Middle frontal gyrus (tissue), 1 donor: Measurements from ENCODE around the gene DCAF11.

Source experiments
- DNase-seq: peaks from one replicate; pipeline ENCODE4 v3.0.0-alpha.2; 2015; ENCODE audit warnings: low spot score; ENCODE audit errors: extremely low spot score

The DCAF11 gene

GRCh38 chr14:24137529-24138395 is 23.2 kb downstream of the DCAF11 start:
- no peak for DNase-seq

- DNase-seq = no peak
Observed at GRCh38 chr14:24138396-24139271, 24.1 kb downstream of the DCAF11 start.

DNA sequence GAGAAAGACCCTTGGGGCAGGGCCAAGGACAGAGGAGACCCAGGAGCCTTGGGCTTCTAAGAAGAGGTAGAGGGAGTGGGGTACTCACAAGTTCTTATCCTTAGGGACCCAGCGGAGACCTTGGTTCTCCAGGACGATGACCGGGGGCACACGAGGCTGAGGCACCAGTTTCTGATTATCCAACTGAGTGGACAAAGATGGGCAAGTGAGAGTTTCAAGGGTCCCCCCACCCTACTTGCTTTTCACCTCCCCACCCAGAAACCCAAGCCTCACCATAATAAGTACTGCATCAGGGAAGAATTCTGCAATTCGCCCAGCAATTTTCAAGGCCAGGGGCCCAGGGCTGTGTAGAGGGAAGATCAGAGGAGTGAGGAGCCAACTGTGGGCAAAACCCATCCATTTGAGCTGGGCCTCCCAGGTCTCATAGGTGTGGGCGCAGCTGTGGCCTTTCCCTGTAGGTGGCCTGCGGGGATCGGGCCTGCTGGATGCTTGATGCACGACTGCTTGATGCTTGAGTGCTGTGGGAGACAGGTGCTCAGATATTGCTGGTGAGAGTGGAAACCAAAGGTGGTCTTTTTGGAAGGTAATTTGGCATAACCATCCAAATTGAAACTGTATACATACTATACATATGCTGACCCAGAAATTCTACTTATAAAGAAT is 24.8 kb downstream of the DCAF11 start:
- no peak for DNase-seq

- DNase-seq = peak; percentile 100
Observed at GRCh38 chr14:24141097-24141880, 26.7 kb downstream of the DCAF11 start, which contains the start of gene EMC9. EMC9 (minus strand) TSS chr14:24141591; CDS start chr14:24141304, 287 bp downstream.

GRCh38 chr14:24143511-24143910 is 28.9 kb downstream of the DCAF11 start:
- DNase-seq = no peak

DNA sequence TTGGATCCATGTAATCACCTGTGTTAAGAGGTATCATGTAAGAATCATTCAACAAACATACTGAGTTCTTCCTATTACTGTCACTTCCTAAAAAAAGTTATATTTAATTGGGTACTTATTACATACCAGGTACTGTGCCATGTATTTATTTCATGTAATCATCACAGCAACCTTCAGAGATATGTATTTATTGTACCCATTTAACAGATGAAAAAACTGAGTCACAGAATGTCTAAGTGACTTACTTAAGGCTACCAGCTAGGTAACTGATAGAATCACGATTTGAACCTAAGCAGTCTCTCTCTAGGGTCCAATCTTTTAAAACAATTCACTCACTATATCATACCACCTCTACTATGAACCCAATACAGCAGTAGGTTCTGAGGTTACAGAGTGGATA is 29.9 kb downstream of the DCAF11 start:
- no peak for DNase-seq

GRCh38 chr14:24145219-24145618 is 30.6 kb downstream of the DCAF11 start:
- no peak for DNase-seq

DNA sequence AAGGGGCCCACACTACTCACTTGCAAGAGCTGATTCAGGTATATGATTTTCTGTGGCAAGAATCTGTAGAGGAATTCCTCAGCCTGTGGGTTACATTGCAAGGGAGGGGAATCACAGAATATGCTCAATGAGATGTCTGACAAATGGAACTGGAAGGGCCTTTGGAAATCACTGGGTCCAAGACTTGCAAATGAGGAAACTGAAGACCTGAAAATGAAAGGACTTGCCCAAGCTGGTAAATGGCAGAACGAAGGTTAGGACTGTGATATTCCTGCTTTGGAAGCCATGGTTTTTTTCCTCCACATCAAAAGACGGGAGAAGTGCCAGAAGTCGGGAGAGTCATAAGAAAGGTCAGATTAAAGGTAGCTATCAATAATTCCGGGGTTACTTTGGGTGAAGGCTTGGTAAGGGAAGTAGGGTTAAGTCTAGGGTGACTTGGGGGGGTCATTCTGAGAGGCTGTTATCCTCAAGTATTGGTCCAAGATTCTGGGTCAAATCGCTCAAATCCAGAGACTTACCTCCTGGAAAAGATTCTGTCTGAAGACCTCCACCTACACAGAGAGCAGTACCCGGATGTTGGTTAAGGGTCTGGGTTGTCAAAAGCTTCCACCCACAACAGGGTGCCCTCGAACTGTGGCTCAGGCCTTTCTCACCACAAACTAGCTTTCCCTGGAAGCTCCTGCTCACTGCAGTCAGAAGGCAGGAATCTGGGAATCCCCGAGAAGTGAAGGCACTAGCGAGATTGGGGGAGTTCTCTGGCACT is 31.3 kb downstream of the DCAF11 start:
- no peak for DNase-seq

GRCh38 chr14:24146453-24146977 is 31.9 kb downstream of the DCAF11 start, which contains the start of gene PSME2:
PSME2 (minus strand) TSS chr14:24146610; CDS start chr14:24146581, 29 bp downstream.
- DNase-seq = peak; percentile 25

DNA sequence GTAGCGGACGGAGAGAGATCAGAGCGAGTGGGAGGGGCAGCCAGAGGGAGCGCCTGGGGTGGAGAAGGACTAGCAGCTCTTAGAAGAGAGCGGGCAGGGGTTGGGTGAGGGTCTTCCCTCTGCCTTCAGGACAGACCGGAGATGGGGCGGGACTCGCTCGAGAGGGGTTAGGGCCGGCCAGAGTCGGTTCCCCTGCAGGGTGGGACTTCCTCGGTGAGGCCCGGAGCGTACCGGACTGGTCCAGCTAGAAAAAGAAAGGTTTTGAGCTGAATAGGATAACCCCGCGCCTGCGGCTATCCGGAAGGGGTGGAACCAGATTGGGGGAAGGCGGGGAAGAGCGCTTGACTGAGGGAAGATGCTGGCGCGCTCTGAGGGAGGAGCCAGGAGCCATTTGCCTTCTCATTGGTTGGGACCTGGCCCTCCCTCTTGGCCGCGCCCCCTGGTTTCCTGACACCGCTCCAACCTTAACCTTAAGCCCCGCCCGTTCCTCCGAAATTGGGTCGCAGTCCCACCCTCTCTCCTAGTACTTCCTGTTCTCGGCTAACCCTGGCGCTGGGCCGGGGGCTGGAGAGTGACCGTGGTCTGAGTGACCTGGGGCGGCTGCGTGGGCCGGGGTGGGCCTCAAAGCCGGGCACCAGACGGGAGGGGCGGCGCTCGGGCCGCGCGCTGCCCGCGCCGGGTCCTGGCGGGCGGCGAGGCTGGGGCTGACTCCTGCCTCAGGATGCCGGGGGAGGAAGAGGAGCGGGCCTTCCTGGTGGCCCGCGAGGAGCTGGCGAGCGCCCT is 32.6 kb downstream of the DCAF11 start, which contains the start of gene RNF31:
RNF31 (plus strand) TSS at position 521 of the 783 bp plus-strand sequence; CDS start at position 722, 201 bp downstream.
- DNase-seq = peak; percentile 94

DNA sequence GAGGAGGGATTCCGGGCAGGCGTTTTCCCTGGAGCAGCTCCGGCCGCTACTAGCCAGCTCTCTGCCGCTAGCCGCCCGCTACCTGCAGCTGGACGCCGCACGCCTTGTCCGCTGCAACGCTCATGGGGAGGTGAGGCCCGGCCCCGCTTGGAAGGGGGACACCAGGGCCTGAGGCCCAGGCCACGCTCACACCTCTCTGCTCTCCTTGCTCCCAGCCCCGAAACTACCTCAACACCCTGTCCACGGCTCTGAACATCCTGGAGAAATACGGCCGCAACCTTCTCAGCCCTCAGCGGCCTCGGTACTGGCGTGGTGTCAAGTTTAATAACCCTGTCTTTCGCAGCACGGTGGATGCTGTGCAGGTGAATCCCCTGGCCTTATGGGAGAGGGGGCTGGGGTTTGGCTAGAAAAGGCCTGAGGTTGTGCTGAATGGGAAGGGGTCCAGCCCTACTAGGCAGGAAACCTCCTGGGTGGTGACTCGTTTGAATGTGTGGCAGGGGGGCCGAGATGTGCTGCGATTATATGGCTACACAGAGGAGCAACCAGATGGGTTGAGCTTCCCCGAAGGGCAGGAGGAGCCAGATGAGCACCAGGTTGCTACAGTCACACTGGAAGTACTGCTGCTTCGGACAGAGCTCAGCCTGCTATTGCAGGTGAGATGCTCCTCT is 33.3 kb downstream of the DCAF11 start:
- DNase-seq = no peak

- no peak for DNase-seq
Observed at GRCh38 chr14:24149302-24149969, 34.9 kb downstream of the DCAF11 start.

DNA sequence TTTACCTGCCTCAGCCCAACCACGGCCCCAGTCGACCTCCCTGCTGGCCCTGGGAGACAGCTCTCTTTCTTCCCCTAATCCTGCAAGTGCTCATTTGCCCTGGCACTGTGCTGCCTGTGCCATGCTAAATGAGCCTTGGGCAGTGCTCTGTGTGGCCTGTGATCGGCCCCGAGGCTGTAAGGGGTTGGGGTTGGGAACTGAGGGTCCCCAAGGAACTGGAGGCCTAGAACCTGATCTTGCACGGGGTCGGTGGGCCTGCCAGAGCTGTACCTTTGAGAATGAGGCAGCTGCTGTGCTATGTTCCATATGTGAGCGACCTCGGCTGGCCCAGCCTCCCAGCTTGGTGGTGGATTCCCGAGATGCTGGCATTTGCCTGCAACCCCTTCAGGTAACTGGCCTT is 35.5 kb downstream of the DCAF11 start:
- DNase-seq = no peak

DNA sequence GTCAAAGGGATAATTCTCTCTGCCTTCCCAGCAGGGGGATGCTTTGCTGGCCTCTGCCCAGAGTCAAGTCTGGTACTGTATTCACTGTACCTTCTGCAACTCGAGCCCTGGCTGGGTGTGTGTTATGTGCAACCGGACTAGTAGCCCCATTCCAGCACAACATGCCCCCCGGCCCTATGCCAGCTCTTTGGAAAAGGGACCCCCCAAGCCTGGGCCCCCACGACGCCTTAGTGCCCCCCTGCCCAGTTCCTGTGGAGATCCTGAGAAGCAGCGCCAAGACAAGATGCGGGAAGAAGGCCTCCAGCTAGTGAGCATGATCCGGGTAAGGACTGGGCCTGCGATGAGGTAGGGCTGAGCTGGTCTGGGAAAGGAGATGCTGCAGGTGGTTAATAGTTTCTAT is 36.0 kb downstream of the DCAF11 start:
- DNase-seq = no peak

GRCh38 chr14:24150993-24151392 is 36.4 kb downstream of the DCAF11 start:
- no peak for DNase-seq

- DNase-seq = no peak
Observed at GRCh38 chr14:24151404-24152080, 37.0 kb downstream of the DCAF11 start.

DNA sequence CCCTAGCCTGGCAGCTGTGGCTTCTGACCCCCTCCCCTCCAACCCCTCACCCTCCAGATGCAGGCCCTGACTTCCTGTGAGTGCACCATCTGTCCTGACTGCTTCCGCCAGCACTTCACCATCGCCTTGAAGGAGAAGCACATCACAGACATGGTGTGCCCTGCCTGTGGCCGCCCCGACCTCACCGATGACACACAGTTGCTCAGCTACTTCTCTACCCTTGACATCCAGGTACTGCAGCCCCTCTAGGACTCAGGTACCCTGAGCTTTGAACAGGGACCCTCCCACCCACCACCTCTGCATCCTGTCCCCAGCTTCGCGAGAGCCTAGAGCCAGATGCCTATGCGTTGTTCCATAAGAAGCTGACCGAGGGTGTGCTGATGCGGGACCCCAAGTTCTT is 40.5 kb downstream of the DCAF11 start:
- DNase-seq = no peak
